Activated CD8-positive, alpha-beta T cell treated with anti-CD3 and anti-CD28 coated beads, Interleukin-2, amount 10 ng/mL, durations not matched to agents 7 days and 5 days (primary cell): ENCODE results near the gene GGA1. TPM values are rescaled to one million over a fixed set of nuclear protein-coding genes. Genes with fewer than 3 reads are reported as not detected.
A peak's percentile ranks its signal among the peaks of the same experiment; 100 is the strongest.

Source experiments
- ATAC-seq: fragments of 150-1000 bp; cut with Tn5 transposase; one replicate; pipeline ENCODE4 v1.10.0; 2021; ENCODE audit warnings: moderate library complexity
- CTCF ChIA-PET: fragments of 350-600 bp; sonication (Branson Sonifier 250); formaldehyde crosslinking; loops from one replicate; lab custom pipeline; 2021; ENCODE audit warnings: antibody characterized with exemption; lab: Charles Lee
- POLR2A ChIA-PET: fragments of 350-600 bp; sonication (Branson Sonifier 250); formaldehyde crosslinking; loops from one replicate; lab custom pipeline; 2021; ENCODE audit warnings: antibody characterized with exemption; lab: Charles Lee
- DNase-seq: peaks from one replicate; pipeline ENCODE4 v3.0.0-alpha.2; 2020
- H3K27ac Mint-ChIP-seq: one replicate; pipeline ENCODE4 v1.8.0; 2021; ENCODE audit warnings: mild to moderate bottlenecking, mixed read lengths
- H3K27me3 Mint-ChIP-seq: one replicate; pipeline ENCODE4 v1.8.0; 2021; ENCODE audit warnings: low read depth, mixed read lengths
- H3K36me3 Mint-ChIP-seq: one replicate; pipeline ENCODE4 v1.8.0; 2021; ENCODE audit warnings: low read depth, mixed read lengths
- H3K4me1 Mint-ChIP-seq: one replicate; pipeline ENCODE4 v1.8.0; 2021; ENCODE audit warnings: low read depth, mixed read lengths
- H3K4me3 Mint-ChIP-seq: one replicate; pipeline ENCODE4 v1.8.0; 2021; ENCODE audit warnings: mild to moderate bottlenecking, mixed read lengths
- H3K9me3 Mint-ChIP-seq: one replicate; pipeline ENCODE4 v1.8.0; 2022; ENCODE audit warnings: mixed read lengths; ENCODE audit not compliant: insufficient read depth
- total RNA-seq, 2 experiments: library from RNA; stranded (reverse); gene quantifications; one replicate each; pipeline ENCODE4 v1.2.3, GENCODE V29; 2021

GGA1 gene
- total RNA-seq, 2 experiments from 2014 or later, result 66.3 to 69.5 TPM

DNA sequence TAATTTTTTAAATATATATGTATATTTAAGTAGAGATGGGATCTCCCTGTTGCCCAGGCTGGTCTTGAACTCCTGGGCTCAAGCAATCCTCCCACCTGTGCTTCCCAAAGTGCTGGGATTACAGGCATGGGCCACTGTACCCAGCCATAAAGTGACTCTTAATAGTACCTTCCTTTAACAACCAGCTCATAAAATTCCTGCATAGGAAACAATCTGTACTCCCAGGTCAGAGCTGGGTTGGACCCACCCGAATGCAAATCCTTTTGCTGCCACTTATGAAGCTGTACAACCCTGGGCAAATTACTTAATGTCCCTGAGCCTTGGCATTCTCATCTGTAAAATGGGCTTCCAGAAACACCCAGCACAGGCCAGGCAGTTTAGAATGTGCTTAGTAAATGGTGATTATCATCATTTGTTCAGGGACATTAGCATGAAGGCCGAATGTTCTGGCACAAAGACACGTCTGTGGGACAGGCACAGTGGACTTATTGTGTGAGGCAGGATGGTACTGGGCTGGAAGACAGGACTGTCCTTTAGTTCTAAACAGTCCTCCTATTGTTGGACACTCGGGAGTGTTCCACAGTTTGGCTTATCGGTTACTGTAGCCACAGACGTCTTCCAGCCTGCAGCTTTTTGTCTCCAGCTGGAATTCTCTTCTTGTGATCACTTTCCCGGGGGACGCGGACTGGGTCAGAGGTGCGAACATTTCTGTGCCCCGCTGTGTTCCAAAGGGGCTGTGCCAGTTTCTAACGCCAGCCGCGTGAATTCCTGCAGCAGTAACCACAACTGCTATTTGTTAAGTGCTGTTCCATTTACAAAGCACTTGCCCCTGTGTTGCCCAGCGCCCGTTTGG is 55.8 kb downstream of the GGA1 start:
- Mint-ChIP-seq H3K27me3 (no peaks in the 10 kb centered on the region), H3K36me3 (peaks cover 32% of the 10 kb centered on the region), H3K9me3 (no peaks in the 10 kb centered on the region), H3K4me1 (peaks cover 35% of the 10 kb centered on the region), H3K4me3 (no peak overlapping the region), H3K27ac (no peak overlapping the region)
- ATAC-seq, result no peak
- ChIA-PET POLR2A (interaction anchor here (0.5 kb wide), 1 partner anchor 8 kb away, joined by 3 read pairs; no protein-coding TSS in a partner anchor), CTCF (interaction anchor here (1.1 to 9.5 kb wide), 3 partner anchors 13 to 28 kb away, joined by 3 to 241 read pairs (median 20); partner anchors contain the start of gene LGALS1)
- no peak for DNase-seq

DNA sequence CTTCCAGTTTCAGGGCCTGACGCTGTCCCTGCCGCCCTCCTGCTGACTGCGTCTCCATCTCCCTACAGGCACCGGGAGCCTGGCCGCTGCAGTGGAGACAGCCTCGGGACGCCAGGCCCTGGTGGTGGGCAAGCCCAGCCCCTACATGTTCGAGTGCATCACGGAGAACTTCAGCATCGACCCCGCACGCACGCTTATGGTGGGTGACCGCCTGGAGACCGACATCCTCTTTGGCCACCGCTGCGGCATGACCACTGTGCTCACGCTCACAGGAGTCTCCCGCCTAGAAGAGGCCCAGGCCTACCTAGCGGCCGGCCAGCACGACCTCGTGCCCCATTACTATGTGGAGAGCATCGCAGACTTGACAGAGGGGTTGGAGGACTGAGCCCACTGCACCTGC is 56.9 kb downstream of the GGA1 start:
- Mint-ChIP-seq H3K36me3 (peaks cover 34% of the 10 kb centered on the region), H3K27me3 (no peaks in the 10 kb centered on the region), H3K4me3 (no peak overlapping the region), H3K27ac (no peak overlapping the region), H3K4me1 (peaks cover 25% of the 10 kb centered on the region), H3K9me3 (no peaks in the 10 kb centered on the region)
- ChIA-PET CTCF (interaction anchor here (4.0 kb wide), 1 partner anchor 23 kb away, joined by 20 read pairs; no protein-coding TSS in a partner anchor), POLR2A (no interaction called here)
- DNase-seq, result no peak
- no peak for ATAC-seq

DNA sequence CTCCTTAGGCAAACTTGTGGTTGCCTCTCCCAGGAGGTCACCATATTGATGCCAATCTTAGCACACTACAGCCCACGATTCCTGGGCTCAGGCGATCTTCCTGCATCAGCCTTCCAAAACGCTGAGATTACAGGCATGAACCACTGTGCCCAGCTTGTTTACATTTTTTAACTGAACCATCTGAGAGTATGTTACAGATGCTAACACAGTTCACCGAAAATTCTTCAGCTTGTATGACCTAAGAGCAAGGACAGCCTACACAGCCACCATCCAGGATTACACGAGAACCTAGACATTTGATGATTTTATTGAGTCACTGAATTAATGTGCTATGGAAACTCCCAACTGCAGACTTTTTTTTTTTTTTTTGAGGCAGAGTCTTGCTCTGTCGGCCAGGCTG is 61.0 kb downstream of the GGA1 start:
- POLR2A ChIA-PET, result interaction anchor here (0.5 to 0.7 kb wide), 2 partner anchors 18 to 37 kb away, joined by 3 read pairs; no protein-coding TSS in a partner anchor
- Mint-ChIP-seq H3K27me3 (no peaks in the 10 kb centered on the region), H3K4me1 (peaks cover 32% of the 10 kb centered on the region), H3K4me3 (no peak overlapping the region), H3K36me3 (peaks cover 26% of the 10 kb centered on the region), H3K27ac (no peak overlapping the region), H3K9me3 (no peaks in the 10 kb centered on the region)
- ATAC-seq (no peak), DNase-seq (no peak)
- CTCF ChIA-PET, result interaction anchor here (1.3 to 15.0 kb wide), 3 partner anchors 9 to 34 kb away, joined by 4 to 241 read pairs (median 31); partner anchors contain the start of gene PDXP

DNA sequence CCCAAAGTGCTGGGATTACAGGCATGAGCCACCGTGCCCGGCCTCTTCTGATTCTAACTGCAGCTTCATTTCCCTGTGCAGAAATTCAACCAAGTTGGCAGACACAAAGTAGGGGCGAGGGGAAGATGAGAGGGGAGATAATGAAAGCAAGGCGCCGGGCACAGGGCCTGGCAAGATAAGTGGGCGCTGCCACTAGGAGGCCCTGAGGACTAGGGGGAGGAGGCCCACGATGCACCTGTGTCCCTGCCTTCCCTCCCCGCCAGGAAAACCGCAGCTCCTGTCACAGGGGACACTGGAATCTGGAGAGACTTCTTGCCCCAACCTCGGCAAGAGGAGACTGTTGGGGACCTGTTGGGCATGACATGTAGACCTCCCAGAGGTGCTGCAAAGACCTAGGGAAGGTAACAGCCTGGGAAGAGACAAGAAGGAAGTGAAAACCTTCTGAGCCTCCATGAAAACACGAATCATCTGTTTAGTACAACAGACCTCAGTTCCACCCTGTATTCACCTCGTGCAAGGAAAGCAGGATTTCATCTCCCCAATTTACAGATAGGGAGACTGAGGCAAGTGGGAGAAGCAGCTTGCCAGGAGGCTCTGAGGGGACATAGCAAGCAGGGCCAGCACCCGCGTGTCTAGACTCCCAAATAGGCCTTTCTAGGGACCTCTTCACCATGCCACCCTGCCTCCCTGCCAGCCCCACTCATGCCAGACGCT is 63.7 kb downstream of the GGA1 start:
- Mint-ChIP-seq H3K4me1 (peaks cover 39% of the 10 kb centered on the region), H3K4me3 (peak overlapping the region; percentile 0), H3K27me3 (no peaks in the 10 kb centered on the region), H3K9me3 (no peaks in the 10 kb centered on the region), H3K36me3 (peaks cover 16% of the 10 kb centered on the region), H3K27ac (peak overlapping the region; percentile 17)
- CTCF ChIA-PET, result interaction anchor here (1.2 to 15.0 kb wide), 6 partner anchors 8 to 35 kb away, joined by 3 to 241 read pairs (median 5); partner anchors contain the start of gene PDXP
- POLR2A ChIA-PET, result interaction anchor here (1.1 to 1.9 kb wide), 4 partner anchors 9 to 64 kb away, joined by 3 to 7 read pairs (median 4); partner anchors contain the start of gene PDXP
- ATAC-seq (no peak), DNase-seq (peak; percentile 40)

DNA sequence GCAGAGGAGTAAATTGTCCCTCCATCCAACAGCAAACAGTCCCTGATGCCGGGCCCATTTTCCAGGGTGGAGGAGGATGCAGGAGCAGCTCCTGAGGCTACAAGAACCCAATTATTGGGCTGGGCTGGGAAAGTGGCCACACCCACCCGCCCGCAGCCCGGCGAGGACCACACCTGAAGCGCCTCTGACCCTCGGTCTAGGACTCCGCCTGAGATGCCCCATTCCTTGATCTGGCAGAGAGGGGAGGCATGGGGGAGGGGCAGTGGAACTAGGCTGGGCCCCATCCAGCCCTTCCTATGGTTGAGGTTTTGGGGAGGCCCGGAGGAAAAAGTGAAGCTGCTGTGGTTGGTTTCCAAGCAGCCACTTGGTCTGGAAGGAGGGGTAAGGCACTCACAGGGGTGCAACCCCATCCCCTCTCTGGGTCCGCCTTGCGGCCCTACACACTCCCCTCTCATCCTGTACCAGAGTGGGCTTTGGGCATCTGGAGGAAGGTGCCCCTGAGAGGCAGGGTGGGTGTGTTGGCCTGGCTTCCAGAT is 64.4 kb downstream of the GGA1 start:
- POLR2A ChIA-PET, result interaction anchor here (1.6 to 3.5 kb wide), 3 partner anchors 8 to 31 kb away, joined by 3 to 11 read pairs (median 7); no protein-coding TSS in a partner anchor
- Mint-ChIP-seq H3K9me3 (no peaks in the 10 kb centered on the region), H3K27me3 (no peaks in the 10 kb centered on the region), H3K4me3 (no peak overlapping the region), H3K36me3 (peaks cover 18% of the 10 kb centered on the region), H3K27ac (peak overlapping the region; percentile 17), H3K4me1 (peaks cover 43% of the 10 kb centered on the region)
- CTCF ChIA-PET, result interaction anchor here (1.3 to 15.0 kb wide), 3 partner anchors 8 to 30 kb away, joined by 3 to 241 read pairs (median 31); partner anchors contain the start of gene PDXP
- no peak for ATAC-seq
- no peak for DNase-seq

DNA sequence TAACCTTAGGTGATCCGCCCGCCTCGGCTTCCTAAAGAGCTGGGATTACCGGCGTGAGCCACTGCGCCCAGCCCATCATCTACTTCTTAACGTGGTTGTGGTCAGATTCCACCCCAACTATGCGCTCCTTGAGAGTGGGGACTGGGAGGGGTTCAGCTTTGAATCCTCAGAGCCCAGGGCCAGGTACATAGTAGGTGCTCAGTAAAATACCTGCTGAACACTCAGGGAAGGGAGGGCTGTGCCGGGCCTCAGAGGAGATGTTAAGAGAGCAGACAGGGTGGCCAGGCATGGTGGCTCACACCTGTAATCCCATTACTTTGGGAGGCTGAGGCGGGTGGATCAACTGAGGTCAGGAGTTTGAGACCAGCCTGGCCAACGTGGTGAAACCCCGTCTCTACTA is 65.6 kb downstream of the GGA1 start:
- Mint-ChIP-seq H3K27me3 (no peaks in the 10 kb centered on the region), H3K4me3 (peak overlapping the region; percentile 58), H3K4me1 (peaks cover 47% of the 10 kb centered on the region), H3K9me3 (no peaks in the 10 kb centered on the region), H3K27ac (peak overlapping the region; percentile 99), H3K36me3 (peaks cover 22% of the 10 kb centered on the region)
- POLR2A ChIA-PET, result interaction anchor here (1.0 to 4.5 kb wide), 5 partner anchors 12 to 41 kb away, joined by 3 to 33 read pairs (median 19); partner anchors contain the start of genes NOL12 and PDXP
- ATAC-seq (no peak), DNase-seq (no peak)
- CTCF ChIA-PET, result interaction anchor here (1.7 to 15.0 kb wide), 5 partner anchors 14 to 66 kb away, joined by 6 to 241 read pairs (median 26); partner anchors contain the start of genes GGA1 and PDXP

DNA sequence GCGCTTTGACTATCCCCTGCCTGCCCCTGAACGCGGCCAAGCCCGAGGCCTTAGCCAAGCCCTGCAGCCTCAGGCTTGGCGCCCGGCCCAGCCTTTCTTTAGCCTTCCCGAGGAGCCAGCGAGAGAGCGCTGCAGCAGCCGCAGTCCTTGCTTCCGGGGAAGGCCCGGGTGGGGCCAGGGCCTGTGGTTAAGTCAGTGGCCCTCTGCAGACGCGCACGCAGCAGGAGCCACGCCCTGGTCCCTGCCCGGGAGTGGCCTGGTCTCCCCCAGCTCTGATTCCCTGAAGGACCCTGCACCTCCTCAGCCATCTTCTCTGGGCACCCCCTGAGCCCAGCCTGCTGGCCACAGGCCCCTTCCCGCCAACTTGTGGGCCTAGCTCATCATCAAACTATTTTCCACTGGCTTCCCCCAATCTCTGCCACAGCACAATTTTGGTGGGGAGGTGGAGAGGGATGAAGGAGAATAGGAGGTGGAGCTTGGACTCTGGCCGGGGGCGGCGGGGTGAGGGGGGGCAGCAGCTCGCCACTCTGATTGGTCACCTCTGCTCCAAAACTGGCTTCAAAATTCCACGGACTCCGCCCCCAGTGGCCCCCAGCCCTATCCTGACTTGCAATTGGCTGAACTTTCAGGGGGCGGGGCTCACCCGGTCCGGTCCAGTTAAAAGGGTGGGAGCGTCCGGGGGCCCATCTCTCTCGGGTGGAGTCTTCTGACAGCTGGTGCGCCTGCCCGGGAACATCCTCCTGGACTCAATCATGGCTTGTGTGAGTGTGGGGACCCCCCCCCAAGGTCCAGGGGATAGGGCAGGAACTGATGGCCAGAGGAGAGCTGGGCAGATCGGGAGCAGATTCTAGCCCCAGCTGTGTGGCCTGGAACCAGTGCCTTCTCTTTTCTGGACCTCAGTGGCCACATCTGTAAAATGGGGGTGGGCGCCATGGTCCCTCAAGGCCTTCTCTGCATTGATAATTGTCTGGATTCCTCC is 66.6 kb downstream of the GGA1 start, which contains the start of gene LGALS1:
Gene LGALS1, plus strand, starts transcription at position 686 of the 979 bp plus-strand sequence. Its CDS starts 67 bp downstream, at position 753.
- Mint-ChIP-seq H3K36me3 (peaks cover 27% of the 10 kb centered on the region), H3K9me3 (no peaks in the 10 kb centered on the region), H3K4me3 (peak within 1 kb of the TSS; percentile 82), H3K27me3 (no peaks in the 10 kb centered on the region), H3K27ac (peak within 1 kb of the TSS; percentile 99), H3K4me1 (peaks cover 55% of the 10 kb centered on the region)
- ATAC-seq (peak; percentile 69), DNase-seq (peak; percentile 90)
- CTCF ChIA-PET, result interaction anchor here (0.7 to 15.0 kb wide), 12 partner anchors 8 to 112 kb away, joined by 3 to 241 read pairs (median 8); partner anchors contain the start of genes GGA1, PDXP and TRIOBP
- POLR2A ChIA-PET, result interaction anchor here (0.7 to 4.5 kb wide), 9 partner anchors 11 to 278 kb away, joined by 3 to 33 read pairs (median 4); partner anchors contain the start of genes C22orf23, NOL12, PDXP and POLR2F

DNA sequence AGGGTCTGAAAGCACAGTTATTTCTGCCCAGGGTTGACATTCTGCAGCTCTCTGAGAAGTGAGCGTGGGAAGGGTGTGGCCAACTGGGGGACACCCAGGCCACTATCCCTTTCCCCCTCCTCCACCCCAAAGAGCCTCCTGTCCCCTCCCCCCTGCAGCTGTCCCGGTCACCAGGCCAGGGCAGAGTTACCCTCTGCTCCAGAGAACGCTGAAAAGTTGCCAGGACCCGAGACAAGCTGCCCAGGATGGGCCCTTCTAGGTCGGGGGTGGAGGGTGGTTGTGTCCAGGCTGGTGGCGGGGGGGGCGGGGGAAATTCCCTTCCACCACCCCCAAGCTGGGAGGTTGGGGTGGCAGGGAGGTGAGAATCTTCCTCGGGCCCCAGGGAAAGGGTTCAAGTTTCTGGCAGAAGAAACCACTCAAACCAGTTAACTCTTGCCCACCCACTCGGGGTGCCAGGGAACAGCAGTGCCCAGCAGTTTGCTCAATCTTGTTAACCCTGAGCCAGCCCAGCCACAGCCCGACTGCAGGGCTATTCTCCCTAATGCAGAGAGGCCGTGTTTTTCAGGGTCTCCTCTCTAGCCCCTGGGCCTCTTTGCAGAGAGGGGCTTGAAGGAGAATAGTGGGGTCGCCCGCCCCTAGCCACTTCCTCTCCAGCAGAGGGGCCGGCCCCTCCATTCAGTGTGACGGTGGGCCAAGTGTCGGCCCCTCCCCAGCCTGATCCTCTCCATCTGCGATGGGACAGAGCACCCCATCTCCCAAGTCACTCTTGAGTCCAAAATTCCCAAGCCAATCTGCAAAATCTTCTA is 67.5 kb downstream of the GGA1 start:
- Mint-ChIP-seq H3K4me3 (peak overlapping the region; percentile 82), H3K4me1 (peaks cover 58% of the 10 kb centered on the region), H3K27me3 (no peaks in the 10 kb centered on the region), H3K9me3 (no peaks in the 10 kb centered on the region), H3K36me3 (peaks cover 27% of the 10 kb centered on the region), H3K27ac (peak overlapping the region; percentile 99)
- ATAC-seq (peak; percentile 3), DNase-seq (peak; percentile 51)
- CTCF ChIA-PET, result interaction anchor here (0.8 to 15.0 kb wide), 10 partner anchors 9 to 113 kb away, joined by 3 to 241 read pairs (median 10); partner anchors contain the start of genes GGA1, NOL12, PDXP and TRIOBP
- POLR2A ChIA-PET, result interaction anchor here (0.7 to 4.5 kb wide), 9 partner anchors 10 to 277 kb away, joined by 3 to 33 read pairs (median 11); partner anchors contain the start of genes C22orf23, NOL12, PDXP and POLR2F
